HCT116 (cell line): ENCODE results near the gene KRTAP10-10.
"Not testable (repeated sequence)": the region's sequence is repeated elsewhere in the genome, so short reads cannot be mapped to it uniquely, and the experiment has no call there.

Experiments used
- EZH2 ChIP-seq: fragments of 200-600 bp; sonication (generic); IDR thresholded peaks from 2 replicates; pipeline ENCODE4 v1.6.1; 2017; ENCODE audit warnings: antibody characterized with exemption, mixed run types
- EZH2phosphoT487 ChIP-seq: fragments of 200-600 bp; IDR thresholded peaks from 2 replicates; pipeline ENCODE4 v1.6.1; 2018; ENCODE audit warnings: antibody characterized with exemption, borderline replicate concordance
- FOSL1 ChIP-seq: IDR thresholded peaks from 2 replicates; pipeline ENCODE4 v1.6.1; 2012; ENCODE audit warnings: low read depth
- POLR2A ChIP-seq: IDR thresholded peaks from 2 replicates; pipeline ENCODE4 v1.7.0; 2011; ENCODE audit warnings: borderline replicate concordance; ENCODE audit not compliant: insufficient read depth, insufficient read length; ENCODE audit errors: extremely low read depth
- POLR2AphosphoS5 ChIP-seq: IDR thresholded peaks from 2 replicates; pipeline ENCODE4 v1.6.1; 2011; ENCODE audit warnings: mild to moderate bottlenecking, low read depth, low read length, moderate library complexity
- RAD21 ChIP-seq: IDR thresholded peaks from 2 replicates; pipeline ENCODE4 v1.6.1; 2012; ENCODE audit warnings: low read depth, mild to moderate bottlenecking
- TCF7L2 ChIP-seq: IDR thresholded peaks from 2 replicates; pipeline ENCODE4 v1.7.0; 2011; ENCODE audit warnings: borderline replicate concordance, inconsistent platforms; ENCODE audit not compliant: insufficient read depth, insufficient read length; ENCODE audit errors: extremely low read depth
- TF ChIP-seq, protein P1 (sequence below): IDR thresholded peaks from 2 replicates; pipeline ENCODE4 v1.6.1; 2012
- TF ChIP-seq, protein P2 (sequence below), 3 experiments: fragments of 200-600 bp in 1 of 3; sonication (generic) in 1 of 3; IDR thresholded peaks in 2 of 3; conservative IDR thresholded peaks in 1 of 3; 2 replicates each; pipeline ENCODE4 v1.5.1; 2012 to 2017; ENCODE audit warnings: low read depth in 2 of 3, low read length in 2 of 3, antibody characterized with exemption in 1 of 3, borderline replicate concordance in 1 of 3, control low read depth in 1 of 3, mild to moderate bottlenecking in 1 of 3, mixed read lengths in 1 of 3, mixed run types in 1 of 3, moderate library complexity in 1 of 3; ENCODE audit not compliant: insufficient read depth in 1 of 3
- TF ChIP-seq, protein P3 (sequence below): IDR thresholded peaks from 2 replicates; pipeline ENCODE4 v1.6.1; 2012

DNA sequence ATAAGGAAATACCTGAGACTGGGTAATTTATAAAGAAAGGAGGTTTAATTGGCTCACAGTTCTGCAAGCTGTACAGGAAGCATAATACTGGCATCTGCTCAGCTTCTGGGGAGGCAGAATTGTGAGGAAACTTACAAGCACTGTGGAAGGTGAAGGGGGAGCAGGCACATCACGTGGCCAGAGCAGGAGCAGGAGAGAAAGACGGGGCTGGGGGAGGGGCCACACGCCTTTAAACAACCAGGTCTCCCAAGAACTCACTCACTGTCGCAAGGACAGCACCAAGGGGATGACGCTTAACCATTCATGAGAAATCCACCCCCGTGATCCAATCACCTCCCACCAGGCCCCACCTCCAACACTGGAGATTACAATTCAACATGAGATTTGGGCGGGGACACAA, 24.4 kb downstream of the KRTAP10-10 start:
- TF ChIP-seq, protein P1, sequence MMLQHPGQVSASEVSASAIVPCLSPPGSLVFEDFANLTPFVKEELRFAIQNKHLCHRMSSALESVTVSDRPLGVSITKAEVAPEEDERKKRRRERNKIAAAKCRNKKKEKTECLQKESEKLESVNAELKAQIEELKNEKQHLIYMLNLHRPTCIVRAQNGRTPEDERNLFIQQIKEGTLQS = not testable (repeated sequence)
- TF ChIP-seq FOSL1, POLR2A, EZH2phosphoT487, POLR2AphosphoS5, EZH2, RAD21, TCF7L2: not testable (repeated sequence)
- TF ChIP-seq, protein P2, sequence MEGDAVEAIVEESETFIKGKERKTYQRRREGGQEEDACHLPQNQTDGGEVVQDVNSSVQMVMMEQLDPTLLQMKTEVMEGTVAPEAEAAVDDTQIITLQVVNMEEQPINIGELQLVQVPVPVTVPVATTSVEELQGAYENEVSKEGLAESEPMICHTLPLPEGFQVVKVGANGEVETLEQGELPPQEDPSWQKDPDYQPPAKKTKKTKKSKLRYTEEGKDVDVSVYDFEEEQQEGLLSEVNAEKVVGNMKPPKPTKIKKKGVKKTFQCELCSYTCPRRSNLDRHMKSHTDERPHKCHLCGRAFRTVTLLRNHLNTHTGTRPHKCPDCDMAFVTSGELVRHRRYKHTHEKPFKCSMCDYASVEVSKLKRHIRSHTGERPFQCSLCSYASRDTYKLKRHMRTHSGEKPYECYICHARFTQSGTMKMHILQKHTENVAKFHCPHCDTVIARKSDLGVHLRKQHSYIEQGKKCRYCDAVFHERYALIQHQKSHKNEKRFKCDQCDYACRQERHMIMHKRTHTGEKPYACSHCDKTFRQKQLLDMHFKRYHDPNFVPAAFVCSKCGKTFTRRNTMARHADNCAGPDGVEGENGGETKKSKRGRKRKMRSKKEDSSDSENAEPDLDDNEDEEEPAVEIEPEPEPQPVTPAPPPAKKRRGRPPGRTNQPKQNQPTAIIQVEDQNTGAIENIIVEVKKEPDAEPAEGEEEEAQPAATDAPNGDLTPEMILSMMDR (IDR thresholded peaks at IDR 0.05 in 2 of 3, conservative IDR thresholded peaks at IDR 0.05 in 1 of 3; ENCODE audit: borderline replicate concordance in 1 of 3, insufficient read depth in 1 of 3, low read depth in 2 of 3, low read length in 2 of 3) = not testable (repeated sequence)
- TF ChIP-seq, protein P3, sequence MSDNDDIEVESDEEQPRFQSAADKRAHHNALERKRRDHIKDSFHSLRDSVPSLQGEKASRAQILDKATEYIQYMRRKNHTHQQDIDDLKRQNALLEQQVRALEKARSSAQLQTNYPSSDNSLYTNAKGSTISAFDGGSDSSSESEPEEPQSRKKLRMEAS = not testable (repeated sequence)
